A549 treated with Hydrocortisone at 1 μM for 4 hours (cell line): ENCODE measurements around the gene ANAPC2. TPM values are rescaled to one million over a fixed set of nuclear protein-coding genes. Genes with fewer than 3 reads are reported as not detected.

Experiments
- total RNA-seq: library from RNA; stranded (reverse); fragments of 200-300 nt; extraction: Qiagen RNA extraction; gene quantifications from 5 replicates; pipeline ENCODE4 v1.2.3, GENCODE V29; 2022

The ANAPC2 gene, protein sequence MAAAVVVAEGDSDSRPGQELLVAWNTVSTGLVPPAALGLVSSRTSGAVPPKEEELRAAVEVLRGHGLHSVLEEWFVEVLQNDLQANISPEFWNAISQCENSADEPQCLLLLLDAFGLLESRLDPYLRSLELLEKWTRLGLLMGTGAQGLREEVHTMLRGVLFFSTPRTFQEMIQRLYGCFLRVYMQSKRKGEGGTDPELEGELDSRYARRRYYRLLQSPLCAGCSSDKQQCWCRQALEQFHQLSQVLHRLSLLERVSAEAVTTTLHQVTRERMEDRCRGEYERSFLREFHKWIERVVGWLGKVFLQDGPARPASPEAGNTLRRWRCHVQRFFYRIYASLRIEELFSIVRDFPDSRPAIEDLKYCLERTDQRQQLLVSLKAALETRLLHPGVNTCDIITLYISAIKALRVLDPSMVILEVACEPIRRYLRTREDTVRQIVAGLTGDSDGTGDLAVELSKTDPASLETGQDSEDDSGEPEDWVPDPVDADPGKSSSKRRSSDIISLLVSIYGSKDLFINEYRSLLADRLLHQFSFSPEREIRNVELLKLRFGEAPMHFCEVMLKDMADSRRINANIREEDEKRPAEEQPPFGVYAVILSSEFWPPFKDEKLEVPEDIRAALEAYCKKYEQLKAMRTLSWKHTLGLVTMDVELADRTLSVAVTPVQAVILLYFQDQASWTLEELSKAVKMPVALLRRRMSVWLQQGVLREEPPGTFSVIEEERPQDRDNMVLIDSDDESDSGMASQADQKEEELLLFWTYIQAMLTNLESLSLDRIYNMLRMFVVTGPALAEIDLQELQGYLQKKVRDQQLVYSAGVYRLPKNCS
- 26.9 to 35.9 TPM (median 31.9 TPM) in 5 replicates for total RNA-seq

DNA sequence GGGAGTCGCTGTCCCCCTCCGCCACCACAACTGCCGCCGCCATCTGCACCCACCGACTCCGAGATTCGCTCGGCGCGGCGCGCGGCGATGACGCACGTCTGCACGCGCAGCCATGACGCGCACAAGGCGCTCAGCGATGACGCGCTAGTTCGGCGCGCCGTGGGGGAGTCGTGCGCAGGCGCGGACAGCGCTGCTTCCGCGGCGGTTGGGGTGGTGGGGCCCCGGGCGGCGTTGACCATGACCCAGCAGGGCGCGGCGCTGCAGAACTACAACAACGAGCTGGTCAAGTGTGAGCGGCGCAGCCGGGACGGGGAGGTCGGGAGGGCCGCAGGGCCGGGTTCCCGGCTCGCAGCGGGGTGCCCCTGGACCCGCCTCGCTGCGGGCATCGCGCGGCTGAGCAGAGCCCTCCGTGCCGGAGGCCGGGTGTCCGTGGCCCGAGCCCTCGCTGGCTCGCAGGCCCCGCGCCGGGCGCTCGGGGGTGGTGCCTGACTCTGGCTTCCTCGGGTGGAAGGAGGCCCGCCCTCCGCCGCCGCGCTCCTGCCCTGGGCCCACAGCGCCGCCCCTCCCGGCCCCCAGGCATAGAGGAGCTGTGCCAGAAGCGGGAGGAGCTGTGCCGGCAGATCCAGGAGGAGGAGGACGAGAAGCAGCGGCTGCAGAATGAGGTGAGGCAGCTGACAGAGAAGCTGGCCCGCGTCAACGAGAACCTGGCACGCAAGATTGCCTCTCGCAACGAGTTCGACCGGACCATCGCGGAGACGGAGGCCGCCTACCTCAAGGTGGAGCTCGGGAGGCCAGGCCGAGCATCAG is at the start of gene ANAPC2, which contains the start of gene SSNA1:
TSS of gene ANAPC2 (minus strand) at position 71 of the 807 bp plus-strand sequence. CDS start at position 43, 28 bp downstream.
TSS of gene SSNA1 (plus strand) at position 187 of the 807 bp plus-strand sequence. CDS start at position 238, 51 bp downstream.

DNA sequence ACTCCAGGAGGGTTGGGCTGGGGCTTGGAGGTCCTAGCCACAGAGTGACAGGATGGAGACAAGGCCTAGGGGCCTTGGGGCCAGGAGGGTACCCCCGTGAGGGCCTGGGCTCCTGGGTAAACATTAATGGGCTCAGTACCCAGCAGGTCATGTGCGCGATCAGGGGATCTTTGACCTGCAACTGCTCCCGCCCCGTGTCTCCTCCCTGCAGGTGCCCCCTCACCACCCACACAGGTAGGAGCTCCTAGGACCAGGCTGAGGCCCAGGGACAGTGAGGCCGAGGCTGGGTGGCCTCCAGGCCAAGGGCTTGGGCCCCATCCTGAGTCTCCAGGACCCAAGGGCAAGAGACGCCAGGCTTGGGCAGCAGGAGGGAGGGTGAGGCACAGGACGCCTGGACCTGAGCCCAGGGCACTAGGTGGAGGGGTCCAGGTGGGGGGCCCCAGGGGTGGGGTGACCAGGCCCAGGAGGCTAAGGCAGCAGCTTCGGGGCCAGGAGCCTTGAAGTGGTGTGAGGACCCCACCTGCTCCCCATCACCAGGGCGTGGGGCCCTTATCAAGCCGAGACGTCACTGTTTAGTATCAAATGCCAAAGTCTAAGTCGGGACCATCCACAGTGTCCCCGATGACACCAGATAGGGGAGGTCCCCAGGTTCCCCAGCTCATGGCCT is 42.5 kb upstream of the ANAPC2 start, which contains the start of gene SLC34A3:
TSS of gene SLC34A3 (plus strand) at position 197 of the 667 bp plus-strand sequence. CDS start 802 bp downstream, outside the sequence.

DNA sequence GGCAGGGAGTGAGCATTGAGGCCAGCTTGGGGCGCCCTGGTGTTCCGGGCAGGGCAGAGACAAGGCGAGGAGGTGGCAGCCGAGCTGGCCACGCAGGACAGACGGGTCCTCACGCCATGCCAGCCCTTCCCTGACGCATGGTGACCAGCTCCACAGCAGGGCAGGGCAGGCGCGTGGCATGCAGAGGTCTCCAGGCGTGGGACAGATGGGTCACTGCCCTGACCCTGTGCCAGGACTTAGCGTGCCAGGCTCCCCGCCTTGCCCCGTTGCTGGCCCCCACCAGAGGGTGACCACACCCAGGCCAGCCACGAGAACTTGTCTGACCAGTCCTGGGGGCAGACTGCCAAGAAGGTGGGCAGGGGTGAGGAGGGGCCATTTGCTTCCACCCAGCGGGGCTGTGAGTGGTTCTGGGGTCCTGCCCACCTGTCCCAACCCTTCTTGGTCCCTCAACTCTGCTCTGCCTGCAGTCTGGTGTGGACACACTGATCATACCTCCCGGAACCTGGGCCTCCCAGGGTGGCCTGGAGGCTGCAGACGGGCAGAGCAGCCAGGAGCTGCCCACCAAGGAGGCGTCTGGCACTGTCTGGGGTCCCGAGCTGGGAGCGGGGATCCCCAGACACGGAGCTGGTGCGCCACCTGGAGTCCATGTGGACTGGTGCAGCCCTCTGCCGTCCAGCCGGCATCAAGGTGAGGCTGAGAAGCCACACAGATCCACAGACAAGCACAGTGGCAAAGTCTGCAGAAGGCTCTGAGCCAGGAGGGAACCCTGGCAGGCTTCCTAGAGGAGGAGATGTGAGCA is 38.9 kb upstream of the ANAPC2 start, which contains the start of gene RNF224:
TSS of gene RNF224 (plus strand) at position 449 of the 799 bp plus-strand sequence. CDS start 834 bp downstream, outside the sequence.

DNA sequence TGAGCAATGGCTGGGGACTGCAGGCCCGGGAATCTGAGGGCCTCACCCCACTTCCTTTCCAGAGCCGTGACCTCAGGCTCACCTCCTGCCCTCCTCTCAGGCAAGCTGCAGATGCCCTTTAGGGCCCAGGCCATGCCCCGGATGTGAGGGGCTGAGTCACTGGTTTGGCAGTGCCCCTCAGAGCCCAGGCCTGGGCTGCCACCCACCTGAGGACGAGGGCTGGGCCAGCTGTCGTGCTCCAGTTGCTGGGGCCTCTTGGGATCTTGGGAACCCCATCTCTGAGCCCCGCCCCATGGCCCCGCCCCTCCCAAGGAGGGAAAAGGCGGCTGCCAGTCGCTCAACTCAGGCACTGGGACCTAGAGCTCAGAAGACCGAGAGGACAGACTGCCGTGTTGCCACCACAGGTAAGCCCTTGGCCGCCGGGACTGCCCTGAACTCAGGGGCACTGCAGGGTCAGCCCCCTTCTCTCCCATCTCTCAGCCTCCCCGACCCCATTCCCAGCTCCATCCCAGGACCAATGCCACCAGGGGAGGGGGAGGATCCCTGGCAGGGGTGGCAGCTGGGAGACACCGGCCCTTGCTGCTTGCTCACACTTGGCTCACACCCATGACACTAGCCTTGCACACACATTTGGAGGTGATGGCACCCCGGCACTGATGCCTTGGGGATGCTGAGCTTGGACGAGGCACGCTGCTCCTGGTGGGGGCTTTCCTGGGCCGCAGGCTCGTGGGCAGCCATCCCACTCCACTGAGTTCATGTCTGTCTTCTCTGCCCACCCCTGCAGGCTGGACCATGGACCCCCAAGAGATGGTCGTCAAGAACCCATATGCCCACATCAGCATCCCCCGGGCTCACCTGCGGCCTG is 36.7 kb upstream of the ANAPC2 start, which contains the start of gene CYSRT1:
TSS of gene CYSRT1 (plus strand) at position 345 of the 865 bp plus-strand sequence. CDS start at position 793, 448 bp downstream.

DNA sequence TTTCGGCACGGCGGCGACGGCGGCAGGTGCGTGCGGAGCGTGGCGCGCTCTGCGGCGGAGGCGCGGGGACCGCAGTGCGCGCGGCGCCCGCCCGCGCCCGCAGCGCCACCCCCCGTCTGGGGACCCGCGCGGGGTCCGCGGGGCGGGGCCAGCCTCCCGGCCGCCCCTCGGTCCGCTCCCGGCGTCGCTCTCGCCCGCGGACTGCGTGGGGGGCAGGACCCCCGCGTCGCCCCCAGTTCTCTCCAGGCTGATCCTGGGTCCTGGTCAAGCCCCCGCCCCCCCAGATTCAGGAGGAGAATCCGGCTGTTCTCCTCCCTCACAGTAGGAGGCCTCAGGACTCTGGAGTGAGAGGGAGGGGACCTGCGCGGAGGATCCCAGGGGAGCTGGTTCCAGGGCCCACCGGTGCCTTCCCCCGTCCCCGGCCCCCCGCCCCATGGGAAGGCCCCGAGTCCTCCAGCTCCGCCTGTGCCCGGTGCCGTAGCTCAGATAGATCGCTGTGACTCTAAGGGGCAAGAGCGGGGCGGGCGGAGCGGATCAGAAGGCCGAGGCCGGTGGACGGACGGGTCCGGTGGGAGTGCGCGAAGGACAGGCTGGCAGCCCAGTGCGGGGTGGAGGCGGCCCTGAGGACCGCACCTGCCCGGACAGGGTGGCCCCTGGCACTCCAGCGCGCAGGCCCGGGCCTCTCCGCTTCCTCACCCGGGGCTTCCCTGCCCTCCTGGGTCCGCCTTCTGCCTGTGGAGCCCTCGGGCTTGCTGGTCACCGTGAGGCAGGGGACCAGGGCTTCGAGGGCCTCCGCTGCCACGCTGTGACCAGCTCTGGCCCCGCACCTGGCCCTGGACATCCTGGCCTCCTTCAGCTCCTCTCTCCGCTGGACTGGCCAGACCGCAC is 34.1 kb upstream of the ANAPC2 start, which contains the start of gene RNF208:
TSS of gene RNF208 (minus strand) at position 51 of the 888 bp plus-strand sequence. CDS start 1,028 bp downstream, outside the sequence.

DNA sequence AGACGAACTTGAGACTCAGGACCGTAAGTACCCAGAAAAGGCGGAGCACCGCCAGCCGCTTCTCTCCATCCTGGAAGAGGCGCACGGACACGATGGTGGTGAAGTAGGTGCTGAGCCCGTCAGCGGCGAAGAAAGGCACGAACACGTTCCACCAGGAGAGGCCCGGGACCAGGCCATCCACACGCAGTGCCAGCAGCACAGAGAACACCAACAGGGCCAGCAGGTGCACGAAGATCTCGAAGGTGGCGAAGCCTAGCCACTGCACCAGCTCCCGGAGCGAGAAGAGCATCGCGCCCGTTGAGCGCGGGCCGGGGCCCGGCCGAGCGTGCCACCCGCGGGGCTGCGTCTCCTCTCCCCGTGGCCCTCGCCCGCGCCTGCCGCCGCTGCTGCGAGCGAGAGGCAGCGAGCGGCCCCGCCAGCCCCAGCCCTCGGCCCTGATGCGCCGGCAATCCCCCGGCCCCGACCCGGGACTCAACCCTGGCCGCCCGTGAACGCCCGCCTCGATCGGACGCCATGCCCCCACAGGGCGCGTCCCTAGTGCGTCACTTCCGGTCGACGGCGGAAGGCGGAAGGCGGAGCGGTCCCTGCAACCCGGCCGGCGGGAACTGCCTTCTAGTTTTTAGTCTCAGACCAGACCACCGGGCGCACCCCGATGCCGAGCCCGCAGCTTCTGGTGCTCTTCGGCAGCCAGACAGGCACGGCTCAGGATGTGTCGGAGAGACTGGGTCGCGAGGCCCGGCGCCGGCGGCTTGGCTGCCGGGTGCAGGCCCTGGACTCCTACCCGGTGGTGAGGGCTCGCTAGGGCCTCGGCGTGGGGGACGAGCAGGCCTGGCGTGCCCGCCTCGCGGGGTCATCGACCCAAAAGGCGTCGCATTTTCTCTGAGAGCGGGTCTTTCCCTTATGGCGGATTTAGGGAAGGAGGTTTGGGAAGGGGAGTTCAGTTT is 17.0 kb upstream of the ANAPC2 start, which contains the start of the genes NDOR1 and TMEM203:
TSS of gene NDOR1 (plus strand) at position 575 of the 944 bp plus-strand sequence. CDS start at position 653, 78 bp downstream.
TSS of gene TMEM203 (minus strand) at position 523 of the 944 bp plus-strand sequence. CDS start at position 289, 234 bp downstream.

DNA sequence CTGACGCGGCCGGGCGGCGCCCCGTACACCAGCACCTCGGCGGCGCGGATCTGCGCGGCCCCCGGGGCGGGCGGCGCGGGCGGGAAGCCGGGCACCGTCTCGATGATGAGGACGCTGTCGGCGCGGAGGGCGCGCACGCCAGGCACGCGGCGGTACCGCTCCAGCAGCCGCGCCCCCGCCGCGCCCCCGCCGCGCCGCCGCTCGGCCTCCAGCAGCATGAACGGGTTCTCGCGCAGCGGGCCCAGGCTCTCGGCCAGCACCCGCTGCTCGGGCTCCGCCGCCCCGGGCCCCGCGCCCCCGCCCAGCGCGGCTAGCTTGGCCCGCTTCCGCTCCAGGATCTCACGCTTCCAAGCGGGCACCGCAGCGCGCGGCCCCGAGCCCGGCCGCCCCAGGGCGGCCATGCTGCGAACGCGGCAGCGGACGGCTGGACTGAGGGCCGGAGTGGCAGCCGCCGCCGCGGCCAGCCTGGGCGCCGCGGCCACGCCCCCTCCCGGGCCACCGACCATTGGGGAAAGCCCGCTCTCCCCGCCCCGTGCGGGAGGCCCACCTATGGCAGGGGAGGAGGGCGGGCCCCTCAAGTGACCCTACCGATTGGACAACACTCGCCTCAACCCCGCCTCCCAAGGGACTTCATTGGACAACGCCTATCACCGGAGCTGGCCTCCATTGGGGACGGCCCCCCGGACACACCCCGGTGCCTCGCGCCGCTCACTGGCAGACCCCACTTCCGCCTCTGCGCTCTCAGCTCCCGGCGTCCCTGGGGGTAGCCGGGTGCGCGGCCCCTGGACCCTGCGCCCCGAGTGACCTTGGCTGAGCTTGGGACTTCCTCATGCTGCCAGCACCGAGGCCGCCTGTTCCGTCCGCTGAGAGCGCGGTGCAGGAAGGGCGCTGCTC is 12.2 kb upstream of the ANAPC2 start, which contains the start of gene TPRN:
TSS of gene TPRN (minus strand) at position 431 of the 894 bp plus-strand sequence. CDS start at position 401, 30 bp downstream.

DNA sequence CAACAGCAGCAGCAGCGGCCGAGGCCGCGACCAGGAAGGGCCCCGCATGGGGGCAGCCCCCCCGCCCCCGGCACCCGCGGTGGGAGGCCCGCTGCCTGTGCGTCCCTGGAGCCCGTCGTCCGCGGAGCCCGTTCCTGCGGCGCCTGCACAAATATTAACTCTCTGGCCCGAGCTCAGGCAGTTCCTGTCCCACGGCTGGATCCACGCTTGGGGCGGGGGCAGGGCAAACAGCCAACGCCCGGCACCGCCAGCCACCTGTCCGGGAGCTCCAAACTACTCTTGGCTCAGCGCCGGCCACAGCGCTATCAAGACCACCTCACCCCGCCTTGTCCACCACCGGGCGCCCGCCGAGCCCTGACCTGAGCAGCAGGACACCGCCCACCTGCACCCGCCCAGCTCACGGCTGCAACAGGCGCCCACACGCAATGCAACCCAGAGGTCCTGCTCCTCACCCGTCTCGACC is 18.4 kb downstream of the ANAPC2 start, which contains the start of gene LRRC26:
TSS of gene LRRC26 (minus strand) at position 156 of the 463 bp plus-strand sequence. CDS start at position 48, 108 bp downstream.

DNA sequence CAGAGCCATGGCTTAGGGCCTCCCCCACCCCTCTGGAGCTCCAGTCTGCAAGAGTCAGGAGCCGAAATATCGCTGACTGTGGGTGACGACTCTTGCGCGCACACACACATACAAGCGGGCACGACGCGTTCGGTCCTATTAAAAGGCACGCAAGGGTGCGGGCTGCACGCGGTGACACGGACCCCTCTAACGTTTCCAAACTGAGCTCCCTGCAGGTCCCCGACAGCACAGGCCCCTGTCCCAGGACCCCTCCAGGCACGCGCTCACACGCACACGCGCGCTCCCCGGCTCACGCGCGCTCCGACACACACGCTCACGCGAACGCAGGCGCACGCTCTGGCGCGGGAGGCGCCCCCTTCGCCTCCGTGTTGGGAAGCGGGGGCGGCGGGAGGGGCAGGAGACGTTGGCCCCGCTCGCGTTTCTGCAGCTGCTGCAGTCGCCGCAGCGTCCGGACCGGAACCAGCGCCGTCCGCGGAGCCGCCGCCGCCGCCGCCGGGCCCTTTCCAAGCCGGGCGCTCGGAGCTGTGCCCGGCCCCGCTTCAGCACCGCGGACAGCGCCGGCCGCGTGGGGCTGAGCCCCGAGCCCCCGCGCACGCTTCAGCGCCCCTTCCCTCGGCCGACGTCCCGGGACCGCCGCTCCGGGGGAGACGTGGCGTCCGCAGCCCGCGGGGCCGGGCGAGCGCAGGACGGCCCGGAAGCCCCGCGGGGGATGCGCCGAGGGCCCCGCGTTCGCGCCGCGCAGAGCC is 49.5 kb downstream of the ANAPC2 start, which contains the start of gene GRIN1:
TSS of gene GRIN1 (plus strand) at position 433 of the 746 bp plus-strand sequence. CDS start 333 bp downstream, outside the sequence.

Other genes starting within 250 kb of the ANAPC2 start
- 71.5 to 97.8 TPM (median 91.7 TPM) in 5 replicates for gene FBXW5, start 243.8 kb downstream of the ANAPC2 start, total RNA-seq
- 0.62 to 1.7 TPM (median 1.2 TPM) in 5 replicates for gene C8G, start 243.3 kb downstream of the ANAPC2 start, total RNA-seq
- 0.46 to 1.6 TPM (median 1.2 TPM) in 5 replicates for gene LCN12, start 236.3 kb downstream of the ANAPC2 start, total RNA-seq
- gene PTGDS, start 211.1 kb downstream of the ANAPC2 start, total RNA-seq: 0.55 to 0.77 TPM (median 0.67 TPM) in 5 replicates
- 0.08 to 0.16 TPM (median 0.13 TPM) in 5 replicates for gene LCNL1, start 205.6 kb downstream of the ANAPC2 start, total RNA-seq
- 46.7 to 85.5 TPM (median 74.2 TPM) in 5 replicates for gene PAXX, start 196.1 kb downstream of the ANAPC2 start, total RNA-seq
- 2.3 to 5.7 TPM (median 4.6 TPM) in 5 replicates for gene CLIC3, start 192.0 kb downstream of the ANAPC2 start, total RNA-seq
- gene ABCA2, start 160.3 kb downstream of the ANAPC2 start, total RNA-seq: 22.8 to 26.7 TPM (median 24.4 TPM) in 5 replicates
- 0.05 to 0.08 TPM (median 0.06 TPM) in 4 of 5 replicates, not detected in the other for gene FUT7, start 156.5 kb downstream of the ANAPC2 start, total RNA-seq
- 44.0 to 83.3 TPM (median 79.5 TPM) in 5 replicates for gene NPDC1, start 142.4 kb downstream of the ANAPC2 start, total RNA-seq
- gene ENTPD2, start 134.5 kb downstream of the ANAPC2 start, total RNA-seq: 3.3 to 4.5 TPM (median 3.5 TPM) in 5 replicates
- 17.6 to 24.7 TPM (median 21.7 TPM) in 5 replicates for gene SAPCD2, start 118.0 kb downstream of the ANAPC2 start, total RNA-seq
- gene UAP1L1, start 111.0 kb downstream of the ANAPC2 start, total RNA-seq: 10.8 to 13.9 TPM (median 11.0 TPM) in 5 replicates
- gene MAN1B1, start 101.6 kb downstream of the ANAPC2 start, total RNA-seq: 48.0 to 53.7 TPM (median 49.8 TPM) in 5 replicates
- 70.6 to 111 TPM (median 110 TPM) in 5 replicates for gene DPP7, start 73.8 kb downstream of the ANAPC2 start, total RNA-seq
- gene GRIN1, start 49.4 kb downstream of the ANAPC2 start, total RNA-seq: 0.22 to 0.66 TPM (median 0.45 TPM) in 5 replicates
- gene LRRC26, start 18.5 kb downstream of the ANAPC2 start, total RNA-seq: 0.41 to 1.7 TPM (median 0.93 TPM) in 5 replicates
- not detected in 5 replicates for gene TMEM210, start 16.5 kb downstream of the ANAPC2 start, total RNA-seq
- 92.8 to 153 TPM (median 142 TPM) in 5 replicates for gene SSNA1, start 116 bp upstream of the ANAPC2 start, total RNA-seq
- 9.2 to 11.6 TPM (median 10.2 TPM) in 5 replicates for gene TPRN, start 12.2 kb upstream of the ANAPC2 start, total RNA-seq
- 35.3 to 45.9 TPM (median 45.0 TPM) in 5 replicates for gene TMEM203, start 17.1 kb upstream of the ANAPC2 start, total RNA-seq
- gene NDOR1, start 17.1 kb upstream of the ANAPC2 start, total RNA-seq: 14.8 to 16.5 TPM (median 15.2 TPM) in 5 replicates
- 1.2 to 1.9 TPM (median 1.7 TPM) in 5 replicates for gene RNF208, start 33.7 kb upstream of the ANAPC2 start, total RNA-seq
- 3.0 to 5.5 TPM (median 4.2 TPM) in 5 replicates for gene CYSRT1, start 36.6 kb upstream of the ANAPC2 start, total RNA-seq
- gene RNF224, start 38.9 kb upstream of the ANAPC2 start, total RNA-seq: 0.07 to 0.24 TPM (median 0.14 TPM) in 5 replicates
- 0.05 to 0.16 TPM (median 0.07 TPM) in 4 of 5 replicates, not detected in the other for gene SLC34A3, start 42.3 kb upstream of the ANAPC2 start, total RNA-seq
- 681 to 782 TPM (median 752 TPM) in 5 replicates for gene TUBB4B, start 52.7 kb upstream of the ANAPC2 start, total RNA-seq
- not detected in 5 replicates for gene STPG3, start 62.7 kb upstream of the ANAPC2 start, total RNA-seq
- gene NELFB, start 66.8 kb upstream of the ANAPC2 start, total RNA-seq: 52.4 to 60.5 TPM (median 56.8 TPM) in 5 replicates
- 19.9 to 27.5 TPM (median 25.0 TPM) in 5 replicates for gene TOR4A, start 89.2 kb upstream of the ANAPC2 start, total RNA-seq
- 2.5 to 5.1 TPM (median 3.9 TPM) in 5 replicates for gene NRARP, start 113.7 kb upstream of the ANAPC2 start, total RNA-seq
- 4.4 to 6.8 TPM (median 6.5 TPM) in 5 replicates for gene EXD3, start 234.6 kb upstream of the ANAPC2 start, total RNA-seq
- 0.79 to 1.8 TPM (median 1.7 TPM) in 5 replicates for gene NOXA1, start 234.8 kb upstream of the ANAPC2 start, total RNA-seq